K562 (cell line): ENCODE measurements around the gene AGPAT3. TPM values are rescaled to one million over a fixed set of nuclear protein-coding genes. Genes with fewer than 3 reads are reported as not detected.
A peak's percentile ranks its signal among the peaks of the same experiment; 100 is the strongest.

Experiments used
- ARID4B ChIP-seq: sonication (generic); formaldehyde crosslinking; IDR thresholded peaks from 2 replicates; pipeline ENCODE4 v1.8.0; 2022; ENCODE audit warnings: mild to moderate bottlenecking, missing genetic modification reagents
- CBFA2T3 ChIP-seq: fragments of 450-650 bp; IDR thresholded peaks from 2 replicates; pipeline ENCODE4 v1.6.1; 2017
- CTCFL ChIP-seq: IDR thresholded peaks from 2 replicates; pipeline ENCODE4 v1.6.1; 2011; ENCODE audit warnings: borderline replicate concordance, low read depth, mild to moderate bottlenecking, moderate library complexity, low read length; ENCODE audit not compliant: insufficient read depth, poor library complexity, severe bottlenecking
- E4F1 ChIP-seq: fragments of 250-450 bp; sonication (Bioruptor Pico); IDR thresholded peaks from 2 replicates; pipeline ENCODE4 v1.5.0; 2021; ENCODE audit warnings: mild to moderate bottlenecking, borderline replicate concordance
- FOSL1 ChIP-seq: fragments of 200-800 bp; sonication (Bioruptor generic); conservative IDR thresholded peaks from 2 replicates; pipeline ENCODE4 v1.6.1; 2016; ENCODE audit warnings: missing genetic modification characterization, missing compliant biosample characterization
- GATAD2B ChIP-seq: fragments of 450-650 bp; IDR thresholded peaks from 2 replicates; pipeline ENCODE4 v1.6.1; 2017; ENCODE audit warnings: mild to moderate bottlenecking, borderline replicate concordance
- KAT2B ChIP-seq: IDR thresholded peaks from one replicate; pipeline ENCODE4 v1.6.1; 2012; ENCODE audit warnings: low read depth, mild to moderate bottlenecking, control low read depth, inconsistent platforms, low read length, moderate library complexity
- MTA1 ChIP-seq: fragments of 450-650 bp; IDR thresholded peaks from 2 replicates; pipeline ENCODE4 v1.6.1; 2017; ENCODE audit warnings: borderline replicate concordance
- NFIC ChIP-seq: fragments of 450-650 bp; IDR thresholded peaks from 2 replicates; pipeline ENCODE4 v1.6.1; 2017; ENCODE audit warnings: mild to moderate bottlenecking, inconsistent platforms
- TCF3 ChIP-seq: sonication (generic); formaldehyde crosslinking; IDR thresholded peaks from 2 replicates; pipeline ENCODE4 v1.4.0; 2020; ENCODE audit warnings: mild to moderate bottlenecking, missing genetic modification reagents
- TEAD1 ChIP-seq, 2 experiments: fragments of 450-650 bp in 1 of 2; sonication (generic) in 1 of 2; formaldehyde crosslinking; IDR thresholded peaks; 2 replicates each; pipeline versions ENCODE4 v1.4.0 to v1.8.0; 2020 to 2022; ENCODE audit warnings: mild to moderate bottlenecking in 2 of 2, missing genetic modification reagents in 1 of 2
- THRB ChIP-seq: fragments of 450-650 bp; formaldehyde crosslinking; conservative IDR thresholded peaks from 2 replicates; pipeline ENCODE4 v1.4.0; 2022; ENCODE audit warnings: mild to moderate bottlenecking, missing genetic modification characterization
- ZNF583 ChIP-seq: fragments of 250-450 bp; sonication (Bioruptor Pico); IDR thresholded peaks from 2 replicates; pipeline ENCODE4 v1.4.0; 2020
- ZNF740 ChIP-seq, 3 experiments: fragments of 200-800 bp in 1 of 3; sonication (Bioruptor generic) in 1 of 3; sonication (generic) in 1 of 3; formaldehyde crosslinking in 1 of 3; IDR thresholded peaks; 2 replicates each; pipeline versions ENCODE4 v1.6.1 to v1.8.0; 2016 to 2022; ENCODE audit warnings: mild to moderate bottlenecking in 2 of 3, missing compliant biosample characterization in 2 of 3, missing genetic modification characterization in 2 of 3, missing genetic modification reagents in 1 of 3
- polyA plus RNA-seq, 8 experiments: library from polyadenylated mRNA; depleted of rRNA in 4 of 8; stranded (reverse) in 5 of 8; unstranded in 3 of 8; fragments of >200 nt; fragmentation: Nextera tagmentation in 2 of 8; fragmentation: Illumina TruSeq in 1 of 8; extraction: Ambion mirVana in 2 of 8; extraction: Trizol in 1 of 8; gene quantifications; 2 replicates each; pipeline versions ENCODE4 v1.2.1 to v1.2.3, GENCODE V29; 2011 to 2014; ENCODE audit warnings: inconsistent platforms in 1 of 8, missing spikeins in 1 of 8
- total RNA-seq, 7 experiments: library from RNA; depleted of rRNA in 6 of 7; stranded (reverse); fragments of >200 nt in 6 of 7; fragmentation: Illumina TruSeq in 2 of 7; extraction: Trizol in 2 of 7; gene quantifications; 2 replicates each; pipeline versions ENCODE4 v1.2.1 to v1.2.3, GENCODE V29; 2011 to 2021; ENCODE audit warnings: low replicate concordance in 1 of 7

The AGPAT3 gene
- total and polyA plus RNA-seq, 9 of the 15 experiments (the other 6 are each of a cell fraction or from before 2014, with no cell fraction given) = 1.5 to 88.4 (median 35.7) TPM

GRCh38 chr21:43884012-43884860, 19.2 kb downstream of the AGPAT3 start (continued):
- TF ChIP-seq E4F1 (CRISPR knock-in tag) (no peak), GATAD2B (0 out of 2 replicates have a peak, but pooled peaks have one; percentile 71), THRB (peak; percentile 71; the same call in 1 of the 2 replicates), NFIC (peak; percentile 55), ZNF740 (CRISPR knock-in tag; IDR thresholded peaks at IDR 0.05) (no peak), ZNF740 (tag; IDR thresholded peaks at IDR 0.05) (no peak), ZNF583 (CRISPR knock-in tag) (peak; percentile 72), KAT2B (no peak), MTA1 (peak; percentile 74), TCF3 (peak; percentile 85), CBFA2T3 (peak; percentile 91), TEAD1 (CRISPR knock-in tag; IDR thresholded peaks at IDR 0.05) (peak in 1 of 2 experiments; percentile 28; a peak in 1 of 4 replicates), CTCFL (no peak), FOSL1 (tag) (peak; percentile 91), ARID4B (CRISPR knock-in tag) (peak; percentile 43; the same call in 1 of the 2 replicates)
